ENCODE data around the gene IFNGR2. TPM values are rescaled to one million over a fixed set of nuclear protein-coding genes. Genes with fewer than 3 reads are reported as not detected.

The IFNGR2 gene
- total RNA-seq, 4 donors from 2014 or later: 25.4 to 67.6 (median 58.3) TPM

GRCh38 chr21:33367309-33367973 lies 35.8 kb upstream of the IFNGR2 start:
- Histone ChIP-seq H3K36me3 (no peaks in the 10 kb centered on the region), H3K27ac (no peak overlapping the region), H3K9me3 (no peaks in the 10 kb centered on the region), H3K27me3 (no peaks in the 10 kb centered on the region), H3K4me1 (no peaks in the 10 kb centered on the region), H3K4me3 (no peak overlapping the region)
- TF ChIP-seq CTCF (IDR thresholded peaks at IDR 0.05) (no peak), POLR2A (IDR thresholded peaks at IDR 0.05) (no peak)
- intact Hi-C loops (cut with DNase I; ENCODE audit: low total_unique reads): no loop called here
- no peak for DNase-seq

GRCh38 chr21:33368124-33368523 lies 35.1 kb upstream of the IFNGR2 start:
- no peak overlapping the region for H3K4me3 ChIP-seq
- H3K4me1 ChIP-seq: no peaks in the 10 kb centered on the region
- no peak overlapping the region for H3K27ac ChIP-seq
- H3K9me3 ChIP-seq: no peaks in the 10 kb centered on the region
- no peak for TF ChIP-seq CTCF (IDR thresholded peaks at IDR 0.05)
- no peak for TF ChIP-seq POLR2A (IDR thresholded peaks at IDR 0.05)
- no peaks in the 10 kb centered on the region for H3K36me3 ChIP-seq
- no peaks in the 10 kb centered on the region for H3K27me3 ChIP-seq
- intact Hi-C loops (cut with DNase I; ENCODE audit: low total_unique reads): no loop called here
- DNase-seq: no peak

GRCh38 chr21:33368576-33368975 lies 34.6 kb upstream of the IFNGR2 start:
- no peaks in the 10 kb centered on the region for H3K27me3 ChIP-seq
- no peaks in the 10 kb centered on the region for H3K36me3 ChIP-seq
- H3K27ac ChIP-seq: no peak overlapping the region
- no peak for DNase-seq
- TF ChIP-seq CTCF (IDR thresholded peaks at IDR 0.05) (no peak), POLR2A (IDR thresholded peaks at IDR 0.05) (no peak)
- H3K4me1 ChIP-seq: no peaks in the 10 kb centered on the region
- no peaks in the 10 kb centered on the region for H3K9me3 ChIP-seq
- no peak overlapping the region for H3K4me3 ChIP-seq
- intact Hi-C loops (cut with DNase I; ENCODE audit: low total_unique reads): no loop called here

GRCh38 chr21:33369586-33369985 lies 33.6 kb upstream of the IFNGR2 start:
- H3K27me3 ChIP-seq: no peaks in the 10 kb centered on the region
- intact Hi-C loops (cut with DNase I; ENCODE audit: low total_unique reads): no loop called here
- H3K4me3 ChIP-seq: no peak overlapping the region
- TF ChIP-seq CTCF (IDR thresholded peaks at IDR 0.05) (no peak), POLR2A (IDR thresholded peaks at IDR 0.05) (no peak)
- H3K4me1 ChIP-seq: no peaks in the 10 kb centered on the region
- no peak for DNase-seq
- no peaks in the 10 kb centered on the region for H3K36me3 ChIP-seq
- no peak overlapping the region for H3K27ac ChIP-seq
- no peaks in the 10 kb centered on the region for H3K9me3 ChIP-seq

- Histone ChIP-seq H3K9me3 (no peaks in the 10 kb centered on the region), H3K27ac (no peak overlapping the region), H3K4me1 (no peaks in the 10 kb centered on the region), H3K27me3 (no peaks in the 10 kb centered on the region), H3K36me3 (no peaks in the 10 kb centered on the region), H3K4me3 (no peak overlapping the region)
- DNase-seq: no peak
- intact Hi-C loops (cut with DNase I; ENCODE audit: low total_unique reads): no loop called here
- TF ChIP-seq POLR2A (IDR thresholded peaks at IDR 0.05) (no peak), CTCF (IDR thresholded peaks at IDR 0.05) (no peak)
Observed at GRCh38 chr21:33370305-33370704, 32.9 kb upstream of the IFNGR2 start.
